GM12873 (cell line): ENCODE results near the gene SH3RF3.

Experiments used
- TF ChIP-seq, protein P1 (sequence below): IDR thresholded peaks from 2 replicates; pipeline ENCODE4 v1.5.1; 2012; ENCODE audit warnings: low read depth, mild to moderate bottlenecking, moderate library complexity, low read length, control low read depth; ENCODE audit not compliant: insufficient read depth; ENCODE audit errors: missing control alignments

The SH3RF3 gene

DNA sequence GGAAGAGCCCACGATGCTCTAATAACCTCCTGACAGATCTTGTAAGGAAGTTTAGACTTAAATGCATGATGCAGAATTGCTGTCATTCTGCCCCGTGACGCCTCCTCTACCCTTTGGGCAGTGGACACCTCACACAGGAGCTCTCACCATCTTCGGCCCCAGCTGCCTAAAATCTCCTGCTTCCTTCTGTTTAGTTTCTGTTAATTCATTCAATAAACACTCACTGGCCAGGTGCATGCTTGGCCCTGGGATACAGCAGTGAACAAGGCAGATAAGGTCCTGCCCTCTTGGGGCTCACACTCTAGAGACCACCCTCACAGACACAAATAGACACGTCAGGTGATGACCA lies 403.7 kb downstream of the SH3RF3 start:
- TF ChIP-seq, protein P1, sequence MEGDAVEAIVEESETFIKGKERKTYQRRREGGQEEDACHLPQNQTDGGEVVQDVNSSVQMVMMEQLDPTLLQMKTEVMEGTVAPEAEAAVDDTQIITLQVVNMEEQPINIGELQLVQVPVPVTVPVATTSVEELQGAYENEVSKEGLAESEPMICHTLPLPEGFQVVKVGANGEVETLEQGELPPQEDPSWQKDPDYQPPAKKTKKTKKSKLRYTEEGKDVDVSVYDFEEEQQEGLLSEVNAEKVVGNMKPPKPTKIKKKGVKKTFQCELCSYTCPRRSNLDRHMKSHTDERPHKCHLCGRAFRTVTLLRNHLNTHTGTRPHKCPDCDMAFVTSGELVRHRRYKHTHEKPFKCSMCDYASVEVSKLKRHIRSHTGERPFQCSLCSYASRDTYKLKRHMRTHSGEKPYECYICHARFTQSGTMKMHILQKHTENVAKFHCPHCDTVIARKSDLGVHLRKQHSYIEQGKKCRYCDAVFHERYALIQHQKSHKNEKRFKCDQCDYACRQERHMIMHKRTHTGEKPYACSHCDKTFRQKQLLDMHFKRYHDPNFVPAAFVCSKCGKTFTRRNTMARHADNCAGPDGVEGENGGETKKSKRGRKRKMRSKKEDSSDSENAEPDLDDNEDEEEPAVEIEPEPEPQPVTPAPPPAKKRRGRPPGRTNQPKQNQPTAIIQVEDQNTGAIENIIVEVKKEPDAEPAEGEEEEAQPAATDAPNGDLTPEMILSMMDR = no peak

DNA sequence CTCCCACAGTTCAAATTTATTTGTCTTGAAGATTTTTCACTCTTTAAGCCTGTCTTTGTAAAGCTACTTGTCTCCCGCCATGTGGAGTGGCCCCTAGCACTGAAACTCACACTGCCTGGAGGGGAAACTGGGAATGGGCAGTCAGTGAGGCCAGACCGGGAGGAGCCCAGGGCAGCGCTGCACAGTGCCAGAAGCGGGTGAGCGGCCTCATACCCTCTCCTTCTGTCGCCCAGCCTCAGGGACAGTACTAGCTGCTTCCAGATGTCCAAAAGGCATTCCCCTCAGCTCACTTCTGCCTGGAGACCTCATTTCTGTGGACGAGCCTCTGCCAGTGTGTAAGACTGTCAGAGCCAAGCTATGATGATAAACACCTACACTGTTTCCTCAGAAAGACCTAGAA lies 404.8 kb downstream of the SH3RF3 start:
- TF ChIP-seq, protein P1 = no peak

DNA sequence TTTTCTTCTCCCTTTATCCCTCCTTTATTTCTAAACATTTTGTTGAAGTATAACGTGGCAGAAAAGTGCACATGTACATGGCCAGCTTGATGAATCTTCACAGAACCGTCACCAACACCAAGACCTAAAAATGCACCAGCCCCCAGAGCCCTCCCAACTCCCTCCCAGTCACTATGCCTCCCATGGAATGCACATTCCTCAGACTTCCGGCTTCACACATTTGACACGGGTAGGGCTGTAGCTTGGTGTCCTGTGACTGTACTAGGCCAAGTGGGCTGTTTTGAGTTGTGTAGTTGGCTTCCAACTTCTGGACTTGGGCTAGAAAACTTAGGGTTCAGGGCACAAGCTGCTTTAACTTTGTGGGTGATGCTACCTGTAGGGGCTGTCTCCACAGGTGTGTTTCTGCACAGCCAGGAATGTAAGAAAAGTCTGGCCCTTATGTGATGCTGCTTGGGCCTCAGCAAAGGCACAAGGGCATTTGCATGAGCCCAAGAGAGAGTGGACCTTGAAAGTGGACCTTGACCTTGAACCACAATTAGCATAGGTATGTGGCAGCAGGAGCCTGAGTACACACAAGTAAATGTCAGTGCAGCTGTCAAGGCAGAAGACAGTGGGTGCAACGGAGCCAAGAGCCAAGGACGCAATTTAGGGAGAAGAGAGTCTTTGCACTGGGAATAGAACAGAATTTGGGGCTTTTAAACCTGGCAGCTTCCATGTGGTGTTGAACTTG lies 406.4 kb downstream of the SH3RF3 start:
- TF ChIP-seq, protein P1 = no peak

- TF ChIP-seq, protein P1 = no peak
Observed at GRCh38 chr2:109537565-109538222, 408.7 kb downstream of the SH3RF3 start.

GRCh38 chr2:109538546-109538945 lies 409.5 kb downstream of the SH3RF3 start:
- TF ChIP-seq, protein P1 = no peak

DNA sequence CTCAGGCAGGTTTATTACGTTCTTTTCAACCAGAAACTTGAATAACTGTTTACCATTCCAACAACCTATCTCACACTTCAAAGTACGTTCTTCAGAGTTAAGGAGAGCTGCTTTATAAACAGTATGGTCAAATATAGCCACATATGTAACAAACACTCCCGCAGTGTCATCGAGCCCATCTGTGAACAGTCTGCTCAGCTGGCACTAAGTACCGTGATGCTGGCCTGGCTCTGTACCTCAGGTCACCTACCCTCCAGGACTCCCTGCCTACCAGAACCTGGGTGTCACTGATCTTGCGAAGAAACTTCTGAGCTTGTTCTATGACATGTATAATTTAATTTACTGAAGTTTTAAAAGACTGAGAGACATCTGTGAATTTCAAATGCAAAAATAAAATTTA lies 413.4 kb downstream of the SH3RF3 start:
- TF ChIP-seq, protein P1 = no peak

GRCh38 chr2:109545828-109546713 lies 417.1 kb downstream of the SH3RF3 start:
- TF ChIP-seq, protein P1 = peak; percentile 92
